IPS-NIHi11 (cell line): Measurements from ENCODE around the gene ANKEF1.
"Not testable (repeated sequence)": the region's sequence is repeated elsewhere in the genome, so short reads cannot be mapped to it uniquely, and the experiment has no call there.

Experiments
- DNase-seq: peaks from one replicate; pipeline ENCODE4 v3.0.0; 2012; ENCODE audit warnings: mixed read lengths, low spot score

The ANKEF1 gene

GRCh38 chr20:10034717-10035571, at the start of gene ANKEF1:
Gene ANKEF1 (plus strand): TSS chr20:10034987. CDS start chr20:10038302, 3,315 bp downstream.
- peak; percentile 96 for DNase-seq

- no peak for DNase-seq
Measured at GRCh38 chr20:9985281-9985680, 49.5 kb upstream of the ANKEF1 start.

DNA sequence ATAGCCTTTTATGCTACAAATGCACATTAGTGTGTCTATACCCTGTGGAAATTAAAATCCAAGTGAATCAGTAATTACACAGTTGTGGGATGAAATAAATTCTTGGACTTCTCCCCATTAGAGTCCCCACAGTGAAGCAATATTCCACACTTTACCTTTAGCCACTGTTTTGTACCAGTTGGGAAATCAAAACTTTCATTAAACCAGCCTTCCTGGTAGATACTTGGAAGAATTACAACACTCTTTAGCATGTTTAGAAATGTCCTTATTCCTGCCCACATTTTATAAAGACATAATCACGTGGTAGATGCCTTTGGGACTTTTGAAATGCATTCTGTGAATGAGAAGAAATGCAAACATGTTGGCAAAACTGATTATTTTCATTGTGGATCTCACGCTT, 49.0 kb upstream of the ANKEF1 start:
- DNase-seq: no peak

DNA sequence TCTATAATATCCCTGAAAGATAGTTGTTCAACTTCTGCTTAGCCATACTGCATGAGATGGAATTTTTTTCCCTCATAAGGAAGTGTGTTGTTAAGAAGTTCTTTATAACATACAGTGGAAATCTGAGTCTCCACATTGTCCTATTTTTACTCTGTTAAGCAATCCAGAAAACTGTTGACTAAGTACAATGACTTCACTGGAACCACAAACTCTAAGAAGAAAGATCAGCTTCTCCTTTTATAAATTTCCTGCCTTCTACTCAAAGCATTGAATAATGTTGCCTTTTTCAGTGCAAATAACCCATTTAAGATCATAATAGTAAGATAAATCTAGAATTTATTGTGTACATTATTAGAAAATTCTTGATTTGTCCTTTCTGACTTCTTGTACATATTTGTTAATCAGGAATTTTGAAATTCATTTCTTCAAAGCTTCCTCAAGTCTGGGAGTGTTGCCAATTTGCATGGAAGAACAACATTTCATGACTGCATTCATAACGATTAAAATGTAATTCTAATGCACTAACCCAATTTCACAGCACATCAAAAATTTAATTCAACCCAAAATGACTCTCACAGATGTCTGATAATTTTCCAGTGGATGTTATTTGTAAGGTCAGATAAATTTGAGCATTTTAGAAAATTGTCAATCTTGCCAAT, 45.6 kb upstream of the ANKEF1 start:
- no peak for DNase-seq

GRCh38 chr20:9993137-9993536, 41.6 kb upstream of the ANKEF1 start:
- no peak for DNase-seq

GRCh38 chr20:9994676-9995075, 40.1 kb upstream of the ANKEF1 start:
- DNase-seq: no peak

DNA sequence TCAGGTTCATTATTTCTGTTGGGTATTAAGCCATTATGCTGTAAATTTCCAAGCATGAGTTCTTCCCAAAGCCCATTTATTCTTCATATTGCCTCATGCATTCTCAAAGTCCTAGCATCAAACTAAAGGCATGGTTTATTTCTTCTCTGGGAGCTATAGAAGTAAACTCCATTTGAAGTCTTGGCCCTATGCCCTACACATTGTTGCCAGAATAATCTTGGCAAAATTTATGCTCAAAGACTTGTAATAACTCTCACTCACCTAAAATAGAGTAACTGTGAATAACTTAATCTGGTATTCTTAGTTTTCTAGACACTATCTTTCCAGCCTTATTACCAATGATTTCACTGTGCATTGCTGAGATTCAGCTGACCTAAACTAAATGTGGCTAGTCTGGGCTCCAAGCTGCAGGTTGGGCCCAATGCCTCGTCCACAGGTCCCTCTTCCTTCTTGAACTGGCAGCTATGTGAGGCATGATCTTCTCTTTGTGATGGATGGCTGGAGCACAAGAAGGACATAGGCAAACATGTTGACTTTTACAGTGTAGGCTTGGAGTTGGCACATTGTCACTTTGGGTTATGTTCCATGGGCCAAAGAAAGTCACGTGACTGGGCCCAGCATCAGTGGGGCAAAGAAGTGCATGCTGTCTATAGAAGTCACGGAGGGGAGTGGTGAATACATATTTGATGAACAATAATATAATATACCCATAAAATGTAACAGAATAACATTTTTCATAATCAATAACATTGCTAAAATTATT, 39.1 kb upstream of the ANKEF1 start:
- no peak for DNase-seq

- no peak for DNase-seq
Measured at GRCh38 chr20:9996944-9997343, 37.8 kb upstream of the ANKEF1 start.

DNA sequence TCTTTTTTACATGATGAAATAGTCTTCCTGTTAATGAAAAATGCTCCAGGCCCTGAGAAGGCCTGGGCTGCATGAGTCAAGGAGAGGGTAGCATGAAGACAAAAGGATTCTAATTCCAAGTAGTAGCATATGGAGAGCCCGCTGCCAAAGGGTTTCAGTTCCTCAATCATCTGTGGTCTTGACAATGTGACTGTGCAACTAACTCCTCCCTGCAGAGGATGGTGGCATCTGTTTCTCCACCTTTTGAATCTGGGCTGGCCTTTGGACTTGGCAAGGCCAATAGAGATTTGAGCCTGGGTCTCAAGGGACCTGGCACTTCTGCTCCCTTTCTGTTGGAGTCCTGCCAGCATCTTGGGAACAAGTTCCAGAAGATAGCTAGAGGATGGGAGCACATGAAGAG, 35.1 kb upstream of the ANKEF1 start:
- DNase-seq: no peak

- DNase-seq: no peak
Measured at GRCh38 chr20:10002866-10003265, 31.9 kb upstream of the ANKEF1 start.

DNA sequence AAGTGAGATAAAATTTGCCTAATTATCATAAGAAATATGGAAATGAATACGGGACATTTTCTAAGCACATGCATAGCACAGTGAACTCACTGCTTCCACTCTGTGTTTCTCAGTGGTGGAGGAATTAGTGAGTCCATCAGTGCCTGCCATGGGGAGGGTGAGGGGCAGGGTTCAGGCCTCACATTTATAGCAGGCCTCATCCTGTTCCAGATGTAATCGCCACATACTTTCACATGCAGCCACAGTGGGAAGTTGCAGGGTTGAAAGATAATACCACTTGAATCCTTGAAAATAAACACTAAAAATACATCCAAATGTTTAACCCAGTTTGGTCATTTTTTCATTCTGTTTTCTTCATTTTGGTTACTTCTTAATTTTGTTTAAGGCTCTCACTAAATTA, 29.9 kb upstream of the ANKEF1 start:
- DNase-seq: no peak

DNA sequence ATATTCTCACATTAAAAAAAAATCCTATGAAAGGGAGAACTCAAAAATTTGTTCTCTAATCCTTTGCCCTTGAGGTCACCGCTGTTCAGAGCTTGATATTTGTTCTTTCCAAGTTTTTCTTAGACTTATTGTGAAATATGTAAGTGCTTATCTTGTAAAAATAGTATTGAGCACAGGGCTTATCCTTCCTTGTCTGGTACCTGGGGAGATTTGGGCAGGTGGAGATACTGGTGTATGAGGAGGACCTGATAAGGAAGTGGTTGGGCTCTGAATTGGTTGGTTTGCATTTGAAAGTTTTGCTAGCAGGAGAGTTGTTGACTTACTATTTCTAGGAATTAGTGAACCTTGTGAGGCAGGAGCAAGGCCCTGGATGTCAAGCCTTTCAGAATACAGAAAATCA, 28.9 kb upstream of the ANKEF1 start:
- DNase-seq: no peak

DNA sequence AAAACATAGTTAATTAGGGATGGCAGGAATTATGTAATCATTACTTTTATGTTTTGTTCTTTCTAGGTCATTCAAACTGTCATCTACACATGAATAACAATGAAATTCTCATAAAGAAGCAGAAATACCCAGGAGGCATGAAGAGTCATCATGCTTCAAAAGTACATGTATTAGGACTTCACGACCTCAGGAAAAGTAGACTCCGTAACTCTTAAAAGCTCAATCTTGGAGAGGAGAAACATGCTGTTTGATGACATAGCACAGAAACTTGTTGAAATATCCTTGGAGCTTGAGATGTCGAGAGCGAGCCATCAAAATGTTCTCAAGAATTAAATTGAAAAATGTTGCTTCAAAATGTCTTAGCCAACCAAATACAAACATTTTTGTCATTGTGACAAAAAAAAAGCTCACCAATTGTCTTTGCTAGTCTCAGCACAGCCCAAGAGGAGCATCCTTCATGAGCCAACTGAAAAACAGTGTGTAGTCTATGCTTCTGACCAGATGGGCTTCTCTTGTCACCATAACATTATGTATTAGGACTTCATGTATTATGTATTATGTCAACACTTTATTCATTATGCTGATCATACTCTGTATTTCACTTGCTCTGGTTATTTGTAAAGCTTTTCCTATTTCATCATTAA, 28.2 kb upstream of the ANKEF1 start:
- no peak for DNase-seq

DNA sequence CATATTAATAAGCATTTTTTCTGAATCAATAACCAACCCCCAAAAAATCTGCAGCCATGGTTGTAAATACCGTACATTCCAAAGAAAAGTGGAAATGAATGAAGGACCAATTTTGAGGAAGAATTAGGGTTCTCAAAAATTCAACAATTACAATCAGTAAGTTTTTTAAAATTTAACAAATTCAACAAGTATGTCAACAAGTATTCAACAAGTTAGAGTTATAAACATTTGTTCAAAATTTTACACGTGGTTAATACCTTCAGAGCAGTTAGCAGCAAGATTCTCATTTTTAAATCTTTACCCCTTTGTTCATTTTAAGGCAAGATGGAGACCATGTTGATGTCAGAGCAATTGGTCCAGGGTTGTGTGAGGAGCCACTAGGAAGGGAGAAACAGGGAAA, 27.6 kb upstream of the ANKEF1 start:
- no peak for DNase-seq

- no peak for DNase-seq
Measured at GRCh38 chr20:10007747-10008146, 27.0 kb upstream of the ANKEF1 start.

GRCh38 chr20:10012464-10012863, 22.3 kb upstream of the ANKEF1 start:
- DNase-seq: no peak

GRCh38 chr20:10014431-10014830, 20.4 kb upstream of the ANKEF1 start:
- DNase-seq: no peak

GRCh38 chr20:10020937-10021336, 13.8 kb upstream of the ANKEF1 start:
- DNase-seq: no peak

DNA sequence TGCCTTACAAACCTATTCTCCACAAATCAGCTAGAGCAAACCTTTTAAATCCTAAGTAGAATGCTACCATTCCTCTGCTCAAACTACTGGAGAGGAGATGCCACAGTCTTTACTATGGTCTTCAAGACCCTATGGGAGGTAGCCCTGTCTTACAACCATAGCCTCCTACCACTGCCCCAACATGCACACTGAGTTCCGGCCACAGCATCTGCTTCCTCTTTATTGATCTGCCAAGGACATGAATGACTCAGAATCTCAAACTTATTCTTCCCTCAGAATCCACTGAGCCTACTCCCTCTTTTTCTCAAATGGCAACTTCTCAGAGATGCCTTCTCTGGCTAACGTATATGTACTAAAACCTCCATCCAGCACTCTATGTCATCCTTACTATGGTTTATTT, 12.2 kb upstream of the ANKEF1 start:
- no peak for DNase-seq

- no peak for DNase-seq
Measured at GRCh38 chr20:10023911-10024310, 10.9 kb upstream of the ANKEF1 start.

DNA sequence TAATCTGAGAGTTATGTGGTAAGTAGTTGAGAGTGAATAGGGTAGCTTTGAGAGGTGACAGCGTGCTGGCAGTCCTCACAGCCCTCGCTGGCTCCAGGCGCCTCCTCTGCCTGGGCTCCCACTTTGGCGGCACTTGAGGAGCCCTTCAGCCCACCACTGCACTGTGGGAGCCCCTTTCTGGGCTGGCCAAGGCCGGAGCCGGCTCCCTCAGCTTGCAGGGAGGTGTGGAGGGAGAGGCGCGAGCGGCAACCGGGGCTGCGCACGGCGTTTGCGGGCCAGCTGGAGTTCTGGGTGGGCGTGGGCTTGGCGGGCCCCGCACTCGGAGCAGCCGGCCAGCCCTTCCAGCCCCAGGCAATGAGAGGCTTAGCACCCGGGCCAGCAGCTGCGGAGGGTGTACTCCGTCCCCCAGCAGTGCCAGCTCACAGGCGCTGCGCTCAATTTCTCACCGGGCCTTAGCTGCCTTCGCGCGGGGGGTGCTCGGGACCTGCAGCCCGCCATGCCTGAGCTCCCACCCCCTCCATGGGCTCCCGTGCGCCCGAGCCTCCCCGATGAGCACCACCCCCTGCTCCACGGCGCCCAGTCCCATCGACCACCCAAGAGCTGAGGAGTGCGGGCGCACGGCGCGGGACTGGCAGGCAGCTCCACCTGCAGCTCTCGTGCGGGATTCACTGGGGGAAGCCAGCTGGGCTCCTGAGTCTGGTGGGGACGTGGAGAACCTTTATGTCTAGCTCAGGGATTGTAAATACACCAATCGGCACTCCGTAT, 3.2 kb upstream of the ANKEF1 start:
- DNase-seq: not testable (repeated sequence)

DNA sequence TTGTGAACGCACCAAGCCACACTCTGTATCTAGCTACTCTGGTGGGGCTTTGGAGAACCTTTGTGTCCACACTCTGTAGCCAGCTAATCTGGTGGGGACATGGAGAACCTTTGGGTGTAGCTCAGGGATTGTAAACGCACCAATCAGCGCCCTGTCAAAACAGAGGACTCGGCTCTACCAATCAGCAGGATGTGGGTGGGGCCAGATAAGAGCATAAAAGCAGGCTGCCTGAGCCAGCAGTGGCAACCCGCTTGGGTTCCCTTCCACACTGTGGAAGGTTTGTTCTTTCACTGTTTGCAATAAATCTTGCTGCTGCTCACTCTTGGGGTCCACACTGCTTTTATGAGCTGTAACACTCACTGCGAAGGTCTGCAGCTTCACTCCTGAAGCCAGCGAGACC, 2.5 kb upstream of the ANKEF1 start:
- not testable (repeated sequence) for DNase-seq
